LNCAP (cell line): ENCODE data around the gene CHRNA10.

Source experiments
- CTCF ChIP-seq: fragments of 450-650 bp; IDR thresholded peaks from 2 replicates; pipeline ENCODE4 v1.5.1; 2017; ENCODE audit warnings: mild to moderate bottlenecking

The CHRNA10 gene

GRCh38 chr11:3617990-3618389 lies 53.2 kb downstream of the CHRNA10 start:
- TF ChIP-seq CTCF: no peak

GRCh38 chr11:3616721-3617460 lies 54.3 kb downstream of the CHRNA10 start:
- TF ChIP-seq CTCF: no peak

- TF ChIP-seq CTCF: no peak
These were observed 55.2 kb downstream of the CHRNA10 start for GRCh38 chr11:3615998-3616397.
